Liver (tissue), 9 donors: Measurements from ENCODE around the gene MCM7. TPM values are rescaled to one million over a fixed set of nuclear protein-coding genes. Genes with fewer than 3 reads are reported as not detected.
A peak's percentile ranks its signal among the peaks of the same experiment; 100 is the strongest.

Experiments
- DNase-seq: peaks from one replicate; pipeline ENCODE4 v3.0.0-alpha.2; 2017; ENCODE audit warnings: low spot score
- H3K27ac ChIP-seq, 2 donors: one replicate each; pipeline ENCODE4 v1.7.0; 2013; ENCODE audit warnings: inconsistent platforms in 2 of 2, low read length in 2 of 2, control low read depth in 1 of 2, low read depth in 1 of 2, mild to moderate bottlenecking in 1 of 2
- H3K27me3 ChIP-seq, 4 donors: one replicate each; pipeline versions ENCODE4 v1.6.1 to v1.7.0; 2013; ENCODE audit warnings: low read length in 3 of 4, inconsistent platforms in 1 of 4, mild to moderate bottlenecking in 1 of 4, moderate library complexity in 1 of 4; ENCODE audit not compliant: control insufficient read depth in 4 of 4, insufficient read depth in 4 of 4
- H3K36me3 ChIP-seq, 4 donors: one replicate each; pipeline versions ENCODE4 v1.6.1 to v1.7.0; 2013; ENCODE audit warnings: low read length in 3 of 4, mild to moderate bottlenecking in 3 of 4, low read depth in 1 of 4, moderate library complexity in 1 of 4; ENCODE audit not compliant: control insufficient read depth in 4 of 4, insufficient read depth in 3 of 4
- H3K4me1 ChIP-seq, 4 donors: one replicate each; pipeline versions ENCODE4 v1.6.1 to v1.7.0; 2013; ENCODE audit warnings: low read length in 3 of 4, mild to moderate bottlenecking in 3 of 4, moderate library complexity in 1 of 4; ENCODE audit not compliant: control insufficient read depth in 4 of 4, insufficient read depth in 4 of 4
- H3K4me3 ChIP-seq, 3 donors: one replicate each; pipeline versions ENCODE4 v1.6.1 to v1.7.0; 2013; ENCODE audit warnings: low read length in 3 of 3, control low read depth in 1 of 3, low read depth in 1 of 3, mild to moderate bottlenecking in 1 of 3
- H3K9ac ChIP-seq, 2 donors: one replicate each; pipeline ENCODE4 v1.7.0; 2013; ENCODE audit warnings: low read length in 2 of 2, mild to moderate bottlenecking in 2 of 2, moderate library complexity in 2 of 2, control low read depth in 1 of 2, low read depth in 1 of 2
- H3K9me3 ChIP-seq, 4 donors: one replicate each; pipeline versions ENCODE4 v1.6.1 to v1.7.0; 2013; ENCODE audit warnings: low read length in 3 of 4; ENCODE audit not compliant: control insufficient read depth in 4 of 4
- EGR1 ChIP-seq, 2 donors: IDR thresholded peaks; 2 replicates each; pipeline ENCODE4 v1.6.1; 2016 to 2018; ENCODE audit warnings: antibody characterized with exemption in 2 of 2, low read depth in 2 of 2
- FOXA1 ChIP-seq: IDR thresholded peaks from 2 replicates; pipeline ENCODE4 v1.6.1; 2016; ENCODE audit warnings: antibody characterized with exemption
- FOXA2 ChIP-seq: IDR thresholded peaks from 2 replicates; pipeline ENCODE4 v1.6.1; 2016; ENCODE audit warnings: antibody characterized with exemption
- GABPA ChIP-seq, 2 donors: IDR thresholded peaks in 1 of 2; conservative IDR thresholded peaks in 1 of 2; 2 replicates each; pipeline ENCODE4 v1.6.1; 2016; ENCODE audit warnings: antibody characterized with exemption in 2 of 2, mild to moderate bottlenecking in 1 of 2, moderate library complexity in 1 of 2
- HNF4A ChIP-seq, 2 donors: conservative IDR thresholded peaks; 2 replicates each; pipeline ENCODE4 v1.6.1; 2016; ENCODE audit warnings: antibody characterized with exemption in 2 of 2, mild to moderate bottlenecking in 2 of 2
- HNF4G ChIP-seq: IDR thresholded peaks from 2 replicates; pipeline ENCODE4 v1.6.1; 2016; ENCODE audit warnings: antibody characterized with exemption
- JUND ChIP-seq, 2 donors: IDR thresholded peaks; 2 replicates each; pipeline ENCODE4 v1.6.1; 2016; ENCODE audit warnings: antibody characterized with exemption in 2 of 2
- NR2F2 ChIP-seq: IDR thresholded peaks from 2 replicates; pipeline ENCODE4 v1.6.1; 2016; ENCODE audit warnings: antibody characterized with exemption
- RAD21 ChIP-seq, 2 donors: IDR thresholded peaks; 2 replicates each; pipeline ENCODE4 v1.6.1; 2016; ENCODE audit warnings: antibody characterized with exemption in 2 of 2, mild to moderate bottlenecking in 2 of 2
- REST ChIP-seq: IDR thresholded peaks from 2 replicates; pipeline ENCODE4 v1.6.1; 2016; ENCODE audit warnings: antibody characterized with exemption, mild to moderate bottlenecking
- RXRA ChIP-seq, 2 donors: IDR thresholded peaks; 2 replicates each; pipeline ENCODE4 v1.6.1; 2017 to 2018; ENCODE audit warnings: antibody characterized with exemption in 2 of 2, mild to moderate bottlenecking in 1 of 2
- SP1 ChIP-seq: IDR thresholded peaks from 2 replicates; pipeline ENCODE4 v1.6.1; 2018; ENCODE audit warnings: antibody characterized with exemption, mild to moderate bottlenecking
- TAF1 ChIP-seq: conservative IDR thresholded peaks from 2 replicates; pipeline ENCODE4 v1.6.1; 2016; ENCODE audit warnings: antibody characterized with exemption, mild to moderate bottlenecking
- YY1 ChIP-seq: IDR thresholded peaks from 2 replicates; pipeline ENCODE4 v1.6.1; 2016; ENCODE audit warnings: antibody characterized with exemption, mild to moderate bottlenecking
- ZBTB33 ChIP-seq: IDR thresholded peaks from 2 replicates; pipeline ENCODE4 v1.6.1; 2016; ENCODE audit warnings: antibody characterized with exemption
- WGBS: extraction: QIAGEN DNeasy Blood & Tissue Kit; methylation state at CpG from one replicate; pipeline ENCODE4 v1.1.7; 2013; 5-methylcytosine and 5-hydroxymethylcytosine counted together
- polyA plus RNA-seq, 2 donors: library from polyadenylated mRNA; stranded (reverse) in 1 of 2; unstranded in 1 of 2; fragments of 200-250 nt in 1 of 2; fragments of >200 nt in 1 of 2; fragmentation: Nextera tagmentation in 1 of 2; extraction: Ambion mirVana in 1 of 2; gene quantifications; one replicate each; pipeline versions ENCODE4 v1.2.1 to v1.2.3, GENCODE V29; 2013 to 2015
- total RNA-seq, 2 donors: library from RNA; depleted of rRNA; stranded (reverse); fragments of >200 nt; gene quantifications; one replicate each; pipeline ENCODE4 v1.2.3, GENCODE V29; 2014
- TF ChIP-seq, protein P1 (sequence below): IDR thresholded peaks from 2 replicates; pipeline ENCODE4 v1.6.1; 2016; ENCODE audit warnings: antibody characterized with exemption
- TF ChIP-seq, protein P2 (sequence below): IDR thresholded peaks from 2 replicates; pipeline ENCODE4 v1.6.1; 2016; ENCODE audit warnings: antibody characterized with exemption
- TF ChIP-seq, protein P3 (sequence below): fragments of 150-350 bp; IDR thresholded peaks from 2 replicates; pipeline ENCODE4 v1.5.1; 2017; ENCODE audit warnings: improper control_type of control experiment, low read depth, low read length; ENCODE audit not compliant: missing input control
- donor health status: healthy.
- donor health status: healthy.
- donor health status: healthy.
- donor health status: healthy.
- donor health status: healthy.

MCM7 gene
- total and polyA plus RNA-seq, 4 donors: 12.6 to 143 (median 17.6) TPM

- no peak for DNase-seq
- Histone ChIP-seq H3K27ac (no peak overlapping the region), H3K4me3 (no peak overlapping the region), H3K4me1 (peaks cover 0 to 23% (median 17%) of the 10 kb centered on the region in 4 donors), H3K9me3 (no peaks in the 10 kb centered on the region), H3K9ac (peak overlapping the region in 1 of 2 donors; percentile 14), H3K36me3 (peaks cover 0 to 3% (median 0%) of the 10 kb centered on the region in 4 donors), H3K27me3 (no peaks in the 10 kb centered on the region)
- no peak for TF ChIP-seq JUND (IDR thresholded peaks at IDR 0.05)
- TF ChIP-seq, protein P1, sequence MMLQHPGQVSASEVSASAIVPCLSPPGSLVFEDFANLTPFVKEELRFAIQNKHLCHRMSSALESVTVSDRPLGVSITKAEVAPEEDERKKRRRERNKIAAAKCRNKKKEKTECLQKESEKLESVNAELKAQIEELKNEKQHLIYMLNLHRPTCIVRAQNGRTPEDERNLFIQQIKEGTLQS: no peak
- TF ChIP-seq RXRA (IDR thresholded peaks at IDR 0.05): no peak
- WGBS: 93% methylated on average over 3 of the region's 3 CpGs
These were observed 49.6 kb downstream of the MCM7 start for GRCh38 chr7:100051611-100052010.

DNA sequence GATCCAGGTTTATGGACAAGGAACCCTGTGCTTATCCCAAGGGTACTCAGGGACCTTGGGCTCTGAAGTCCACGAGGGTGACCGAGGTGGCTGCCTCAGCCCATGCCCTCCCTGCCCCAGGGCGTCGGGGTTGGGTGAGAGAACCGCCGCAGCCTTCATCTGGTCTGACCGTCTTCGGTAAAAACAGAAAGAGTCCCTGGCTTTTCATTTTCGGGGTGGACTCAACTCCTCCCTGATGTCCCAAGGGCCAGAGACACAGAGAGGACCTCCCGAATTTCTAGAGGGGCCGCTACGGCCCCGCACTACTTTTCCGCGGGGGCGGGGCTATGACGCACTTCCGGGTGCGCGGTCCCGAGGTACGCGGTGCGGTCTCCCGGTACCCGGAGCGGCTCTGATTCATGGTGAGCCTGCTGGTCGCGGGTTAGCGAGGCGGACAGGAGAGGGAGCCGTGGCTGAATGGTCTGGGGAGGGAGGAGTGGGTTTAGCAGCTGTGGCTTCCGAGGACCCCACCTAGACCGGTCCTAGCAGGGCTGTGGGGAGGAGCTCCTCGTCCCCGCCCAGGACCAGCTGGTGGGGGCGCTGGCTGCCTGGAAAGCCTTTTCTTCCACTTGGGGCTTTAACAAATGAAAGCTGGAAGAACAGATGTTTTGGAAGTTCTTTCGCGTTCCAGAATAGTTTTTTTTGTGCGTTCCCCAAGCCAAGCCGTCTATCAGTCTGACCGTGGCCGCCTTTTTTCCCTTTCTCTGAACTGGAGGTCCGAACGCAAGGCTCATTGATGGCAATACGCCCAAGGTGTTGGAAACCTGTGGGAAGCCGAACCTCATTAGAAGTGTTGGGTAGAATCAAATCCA, 51.5 kb downstream of the MCM7 start, which contains the start of gene ZSCAN21:
Gene ZSCAN21 (plus strand): TSS at position 334 of the 851 bp plus-strand sequence. CDS start 7,233 bp downstream, outside the sequence.
- Histone ChIP-seq H3K36me3 (peaks cover 0 to 3% (median 0%) of the 10 kb centered on the region in 4 donors), H3K9me3 (no peaks in the 10 kb centered on the region), H3K27me3 (no peaks in the 10 kb centered on the region), H3K9ac (peak within 1 kb of the TSS; percentile 66 to 97), H3K4me3 (peak within 1 kb of the TSS; percentile 69 to 98 (median 84)), H3K27ac (peak within 1 kb of the TSS; percentile 95 to 98), H3K4me1 (peaks cover 0 to 23% (median 21%) of the 10 kb centered on the region in 4 donors)
- peak in 1 of 2 donors; percentile 33 for TF ChIP-seq RXRA (IDR thresholded peaks at IDR 0.05)
- TF ChIP-seq FOXA1: no peak
- peak; percentile 24 to 36 for TF ChIP-seq RAD21 (IDR thresholded peaks at IDR 0.05)
- TF ChIP-seq GABPA (IDR thresholded peaks at IDR 0.05 in 1 of 2, conservative IDR thresholded peaks at IDR 0.05 in 1 of 2): peak; percentile 76 to 91
- peak; percentile 37 for TF ChIP-seq NR2F2
- TF ChIP-seq HNF4G: no peak
- peak; percentile 47 for TF ChIP-seq YY1
- peak; percentile 59 to 60 for TF ChIP-seq EGR1 (IDR thresholded peaks at IDR 0.05; ENCODE audit: low read depth in 2 of 2)
- TF ChIP-seq ZBTB33: no peak
- no peak for TF ChIP-seq FOXA2
- peak; percentile 27 for TF ChIP-seq REST
- TF ChIP-seq, protein P1: no peak
- TF ChIP-seq, protein P2, sequence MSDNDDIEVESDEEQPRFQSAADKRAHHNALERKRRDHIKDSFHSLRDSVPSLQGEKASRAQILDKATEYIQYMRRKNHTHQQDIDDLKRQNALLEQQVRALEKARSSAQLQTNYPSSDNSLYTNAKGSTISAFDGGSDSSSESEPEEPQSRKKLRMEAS: no peak
- no peak for TF ChIP-seq TAF1
- TF ChIP-seq JUND (IDR thresholded peaks at IDR 0.05): no peak
- TF ChIP-seq SP1: peak; percentile 22
- TF ChIP-seq, protein P3, sequence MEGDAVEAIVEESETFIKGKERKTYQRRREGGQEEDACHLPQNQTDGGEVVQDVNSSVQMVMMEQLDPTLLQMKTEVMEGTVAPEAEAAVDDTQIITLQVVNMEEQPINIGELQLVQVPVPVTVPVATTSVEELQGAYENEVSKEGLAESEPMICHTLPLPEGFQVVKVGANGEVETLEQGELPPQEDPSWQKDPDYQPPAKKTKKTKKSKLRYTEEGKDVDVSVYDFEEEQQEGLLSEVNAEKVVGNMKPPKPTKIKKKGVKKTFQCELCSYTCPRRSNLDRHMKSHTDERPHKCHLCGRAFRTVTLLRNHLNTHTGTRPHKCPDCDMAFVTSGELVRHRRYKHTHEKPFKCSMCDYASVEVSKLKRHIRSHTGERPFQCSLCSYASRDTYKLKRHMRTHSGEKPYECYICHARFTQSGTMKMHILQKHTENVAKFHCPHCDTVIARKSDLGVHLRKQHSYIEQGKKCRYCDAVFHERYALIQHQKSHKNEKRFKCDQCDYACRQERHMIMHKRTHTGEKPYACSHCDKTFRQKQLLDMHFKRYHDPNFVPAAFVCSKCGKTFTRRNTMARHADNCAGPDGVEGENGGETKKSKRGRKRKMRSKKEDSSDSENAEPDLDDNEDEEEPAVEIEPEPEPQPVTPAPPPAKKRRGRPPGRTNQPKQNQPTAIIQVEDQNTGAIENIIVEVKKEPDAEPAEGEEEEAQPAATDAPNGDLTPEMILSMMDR: no peak
- peak in 1 of 2 donors; percentile 25 for TF ChIP-seq HNF4A (conservative IDR thresholded peaks at IDR 0.05)
- WGBS: 1% methylated on average over 47 of the region's 47 CpGs
- peak; percentile 90 for DNase-seq
